Measurements from ENCODE around the gene TMEM167B.

Gene TMEM167B

GRCh38 chr1:109104364-109105151 lies 14.0 kb downstream of the TMEM167B start:
- Histone ChIP-seq H3K27me3 (ENCODE audit: control insufficient read depth, insufficient read depth, low read length) (no peaks in the 10 kb centered on the region; the same call in 1 of the 2 replicates), H3K4me3 (ENCODE audit: low read depth, low read length) (no peak overlapping the region), H3K27ac (ENCODE audit: low read depth, low read length) (no peak overlapping the region), H3K36me3 (ENCODE audit: control insufficient read depth, insufficient read depth, low read length) (peaks cover 6% of the 10 kb centered on the region), H3K4me1 (ENCODE audit: control insufficient read depth, insufficient read depth, low read length) (no peaks in the 10 kb centered on the region), H3K9ac (ENCODE audit: low read depth, low read length) (no peak overlapping the region), H3K9me3 (ENCODE audit: control insufficient read depth, insufficient read depth, low read length) (no peaks in the 10 kb centered on the region)

DNA sequence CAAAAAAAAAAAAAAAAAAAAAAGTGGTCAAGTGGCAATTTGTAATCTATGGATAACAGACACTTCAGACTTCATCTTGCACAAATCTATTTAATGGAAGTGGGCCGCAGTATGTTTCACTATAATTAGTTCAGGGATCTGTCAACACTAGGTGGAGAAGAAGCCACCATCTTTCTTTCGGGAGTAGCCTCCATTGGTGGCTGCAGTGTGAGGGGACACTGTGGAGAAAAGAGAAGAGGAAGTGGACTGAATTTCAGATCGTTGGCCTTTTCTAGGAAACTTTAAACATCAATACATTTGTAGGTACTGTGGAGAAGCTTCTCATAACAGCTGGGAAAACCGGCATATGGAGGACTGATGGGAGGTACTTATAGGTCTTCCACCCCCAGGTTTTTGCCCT lies 15.3 kb downstream of the TMEM167B start:
- Histone ChIP-seq H3K4me1 (ENCODE audit: control insufficient read depth, insufficient read depth, low read length) (no peaks in the 10 kb centered on the region), H3K27me3 (ENCODE audit: control insufficient read depth, insufficient read depth, low read length) (peaks cover 6% of the 10 kb centered on the region), H3K27ac (ENCODE audit: low read depth, low read length) (no peak overlapping the region), H3K4me3 (ENCODE audit: low read depth, low read length) (no peak overlapping the region), H3K9ac (ENCODE audit: low read depth, low read length) (no peak overlapping the region), H3K9me3 (ENCODE audit: control insufficient read depth, insufficient read depth, low read length) (no peaks in the 10 kb centered on the region), H3K36me3 (ENCODE audit: control insufficient read depth, insufficient read depth, low read length) (peaks cover 6% of the 10 kb centered on the region)

- no peaks in the 10 kb centered on the region for H3K4me1 ChIP-seq (ENCODE audit: control insufficient read depth, insufficient read depth, low read length)
- H3K9ac ChIP-seq (ENCODE audit: low read depth, low read length): no peak overlapping the region
- H3K9me3 ChIP-seq (ENCODE audit: control insufficient read depth, insufficient read depth, low read length): no peaks in the 10 kb centered on the region
- no peak overlapping the region for H3K4me3 ChIP-seq (ENCODE audit: low read depth, low read length)
- peaks cover 18% of the 10 kb centered on the region for H3K27me3 ChIP-seq (ENCODE audit: control insufficient read depth, insufficient read depth, low read length)
- H3K36me3 ChIP-seq (ENCODE audit: control insufficient read depth, insufficient read depth, low read length): no peaks in the 10 kb centered on the region
- H3K27ac ChIP-seq (ENCODE audit: low read depth, low read length): no peak overlapping the region
Observed at GRCh38 chr1:109107785-109108184, 17.2 kb downstream of the TMEM167B start.

GRCh38 chr1:109109906-109110305 lies 19.3 kb downstream of the TMEM167B start:
- H3K27me3 ChIP-seq (ENCODE audit: control insufficient read depth, insufficient read depth, low read length): peaks cover 39% of the 10 kb centered on the region
- H3K4me1 ChIP-seq (ENCODE audit: control insufficient read depth, insufficient read depth, low read length): no peaks in the 10 kb centered on the region
- H3K9ac ChIP-seq (ENCODE audit: low read depth, low read length): no peak overlapping the region
- H3K9me3 ChIP-seq (ENCODE audit: control insufficient read depth, insufficient read depth, low read length): no peaks in the 10 kb centered on the region
- H3K4me3 ChIP-seq (ENCODE audit: low read depth, low read length): no peak overlapping the region
- no peak overlapping the region for H3K27ac ChIP-seq (ENCODE audit: low read depth, low read length)
- H3K36me3 ChIP-seq (ENCODE audit: control insufficient read depth, insufficient read depth, low read length): no peaks in the 10 kb centered on the region

DNA sequence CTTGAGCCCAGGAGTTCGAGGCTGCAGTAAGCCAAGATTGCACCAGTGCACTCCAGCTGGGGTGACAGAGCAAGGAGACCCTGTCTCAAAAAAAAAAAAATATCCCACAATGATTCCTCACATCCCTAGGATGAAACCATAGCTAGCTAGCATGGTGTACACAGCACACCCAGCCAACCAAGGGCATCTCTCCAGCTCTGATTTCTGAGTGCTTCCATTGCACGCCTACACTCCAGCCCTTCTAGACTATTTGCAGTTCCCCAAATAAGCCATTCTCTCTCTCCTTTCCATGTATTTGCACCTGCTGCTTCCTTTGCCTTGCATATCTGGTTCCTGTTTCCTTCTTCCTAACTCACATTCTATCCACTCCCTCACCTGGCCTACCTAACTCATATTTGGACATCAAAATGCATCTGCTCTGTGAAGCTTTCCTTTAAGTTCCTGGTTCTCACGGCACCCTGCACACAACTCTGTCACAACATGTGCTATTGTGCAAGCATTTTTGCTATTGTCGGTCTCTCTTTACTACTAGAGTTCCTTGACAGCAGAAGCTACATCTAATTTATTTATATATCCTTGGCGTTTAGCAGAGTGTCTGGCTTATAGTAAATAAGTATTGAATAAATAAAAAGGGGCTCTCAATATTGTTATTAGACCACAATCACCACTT lies 21.0 kb downstream of the TMEM167B start:
- H3K4me1 ChIP-seq (ENCODE audit: control insufficient read depth, insufficient read depth, low read length): no peaks in the 10 kb centered on the region
- H3K9ac ChIP-seq (ENCODE audit: low read depth, low read length): no peak overlapping the region
- H3K36me3 ChIP-seq (ENCODE audit: control insufficient read depth, insufficient read depth, low read length): no peaks in the 10 kb centered on the region
- H3K4me3 ChIP-seq (ENCODE audit: low read depth, low read length): no peak overlapping the region
- no peak overlapping the region for H3K27ac ChIP-seq (ENCODE audit: low read depth, low read length)
- H3K27me3 ChIP-seq (ENCODE audit: control insufficient read depth, insufficient read depth, low read length): peaks cover 55% of the 10 kb centered on the region
- H3K9me3 ChIP-seq (ENCODE audit: control insufficient read depth, insufficient read depth, low read length): no peaks in the 10 kb centered on the region

GRCh38 chr1:109112056-109112651 lies 21.6 kb downstream of the TMEM167B start:
- Histone ChIP-seq H3K9me3 (ENCODE audit: control insufficient read depth, insufficient read depth, low read length) (no peaks in the 10 kb centered on the region), H3K27ac (ENCODE audit: low read depth, low read length) (no peak overlapping the region), H3K4me1 (ENCODE audit: control insufficient read depth, insufficient read depth, low read length) (no peaks in the 10 kb centered on the region), H3K9ac (ENCODE audit: low read depth, low read length) (no peak overlapping the region), H3K27me3 (ENCODE audit: control insufficient read depth, insufficient read depth, low read length) (peaks cover 55% of the 10 kb centered on the region), H3K4me3 (ENCODE audit: low read depth, low read length) (0 out of 2 replicates have a peak overlapping the region, but pooled peaks have one; percentile 27), H3K36me3 (ENCODE audit: control insufficient read depth, insufficient read depth, low read length) (no peaks in the 10 kb centered on the region)

DNA sequence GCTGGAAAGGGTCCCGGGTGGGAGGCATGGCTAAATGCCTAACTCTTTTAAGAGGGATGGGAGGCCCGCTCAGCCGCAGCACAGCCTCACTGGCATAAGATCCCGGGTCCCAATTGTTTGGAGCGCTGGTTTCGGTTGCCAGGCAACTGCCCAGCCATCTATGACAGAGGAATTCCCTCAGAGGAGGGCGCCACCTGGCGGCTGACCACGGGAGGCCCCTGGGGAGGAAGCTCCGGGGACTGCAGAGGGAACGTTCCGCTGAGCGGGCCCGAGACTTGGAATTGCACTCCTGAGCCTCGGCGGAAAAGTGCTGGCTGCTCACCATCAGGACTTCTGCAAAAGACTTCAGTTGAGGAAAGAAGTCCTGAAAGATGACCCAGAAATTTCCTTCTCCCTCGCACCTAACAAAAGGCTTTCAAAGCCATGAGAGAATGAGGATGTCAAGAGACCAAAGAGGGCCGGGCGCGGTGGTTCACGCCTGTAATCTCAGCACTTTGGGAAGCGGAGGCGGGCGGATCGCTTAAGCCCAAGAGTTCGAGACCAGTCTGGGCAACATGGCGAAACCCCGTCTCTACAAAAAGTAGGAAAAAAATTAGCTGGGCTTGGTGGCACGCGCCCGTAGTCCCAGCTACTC lies 22.2 kb downstream of the TMEM167B start:
- peak overlapping the region; percentile 59 for H3K4me3 ChIP-seq (ENCODE audit: low read depth, low read length)
- H3K27ac ChIP-seq (ENCODE audit: low read depth, low read length): no peak overlapping the region
- no peak overlapping the region for H3K9ac ChIP-seq (ENCODE audit: low read depth, low read length)
- no peaks in the 10 kb centered on the region for H3K4me1 ChIP-seq (ENCODE audit: control insufficient read depth, insufficient read depth, low read length)
- H3K9me3 ChIP-seq (ENCODE audit: control insufficient read depth, insufficient read depth, low read length): no peaks in the 10 kb centered on the region
- H3K27me3 ChIP-seq (ENCODE audit: control insufficient read depth, insufficient read depth, low read length): peaks cover 55% of the 10 kb centered on the region
- H3K36me3 ChIP-seq (ENCODE audit: control insufficient read depth, insufficient read depth, low read length): no peaks in the 10 kb centered on the region

DNA sequence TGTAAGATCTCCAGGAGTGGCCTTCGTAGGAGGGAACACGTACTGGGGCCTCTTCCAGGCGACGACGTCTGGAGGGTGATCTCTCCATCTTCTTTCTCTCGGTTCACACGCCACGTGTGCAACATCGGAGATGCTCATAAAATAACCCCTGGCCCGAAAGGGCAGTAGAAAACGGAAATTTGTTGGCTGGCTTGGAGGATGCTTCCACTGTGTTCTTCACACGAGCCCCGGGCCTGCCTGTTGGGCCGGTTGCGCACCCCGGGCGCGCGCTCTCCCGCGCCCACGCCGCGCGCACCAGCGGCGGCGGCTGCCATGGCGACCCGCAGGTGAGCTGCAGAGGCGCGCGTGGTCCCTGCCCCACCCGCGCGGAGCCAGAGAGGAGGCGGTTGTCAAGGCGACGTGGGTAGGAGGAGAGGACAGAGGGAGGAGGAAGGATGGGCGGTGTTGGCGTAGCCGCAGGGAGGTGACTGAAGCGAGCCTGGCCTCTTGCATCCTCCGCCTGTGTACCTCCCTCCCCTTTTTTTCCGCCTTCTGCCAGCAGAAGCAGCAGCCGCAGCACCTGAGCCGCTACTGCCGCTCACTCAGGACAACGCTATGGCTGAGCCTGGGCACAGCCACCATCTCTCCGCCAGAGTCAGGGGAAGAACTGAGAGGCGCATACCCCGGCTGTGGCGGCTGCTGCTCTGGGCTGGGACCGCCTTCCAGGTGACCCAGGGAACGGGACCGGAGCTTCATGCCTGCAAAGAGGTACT lies 23.2 kb downstream of the TMEM167B start, which contains the start of gene ELAPOR1:
Gene ELAPOR1, plus strand, starts transcription at position 526 of the 752 bp plus-strand sequence. Its CDS starts 69 bp downstream, at position 595.
- Histone ChIP-seq H3K27ac (ENCODE audit: low read depth, low read length) (no peak within 1 kb of the TSS), H3K4me1 (ENCODE audit: control insufficient read depth, insufficient read depth, low read length) (no peaks in the 10 kb centered on the region), H3K9ac (ENCODE audit: low read depth, low read length) (no peak within 1 kb of the TSS), H3K4me3 (ENCODE audit: low read depth, low read length) (peak within 1 kb of the TSS; percentile 59), H3K27me3 (ENCODE audit: control insufficient read depth, insufficient read depth, low read length) (peaks cover 55% of the 10 kb centered on the region), H3K36me3 (ENCODE audit: control insufficient read depth, insufficient read depth, low read length) (no peaks in the 10 kb centered on the region), H3K9me3 (ENCODE audit: control insufficient read depth, insufficient read depth, low read length) (no peaks in the 10 kb centered on the region)

GRCh38 chr1:109114342-109114674 lies 23.7 kb downstream of the TMEM167B start:
- no peaks in the 10 kb centered on the region for H3K9me3 ChIP-seq (ENCODE audit: control insufficient read depth, insufficient read depth, low read length)
- H3K4me3 ChIP-seq (ENCODE audit: low read depth, low read length): peak overlapping the region; percentile 59

DNA sequence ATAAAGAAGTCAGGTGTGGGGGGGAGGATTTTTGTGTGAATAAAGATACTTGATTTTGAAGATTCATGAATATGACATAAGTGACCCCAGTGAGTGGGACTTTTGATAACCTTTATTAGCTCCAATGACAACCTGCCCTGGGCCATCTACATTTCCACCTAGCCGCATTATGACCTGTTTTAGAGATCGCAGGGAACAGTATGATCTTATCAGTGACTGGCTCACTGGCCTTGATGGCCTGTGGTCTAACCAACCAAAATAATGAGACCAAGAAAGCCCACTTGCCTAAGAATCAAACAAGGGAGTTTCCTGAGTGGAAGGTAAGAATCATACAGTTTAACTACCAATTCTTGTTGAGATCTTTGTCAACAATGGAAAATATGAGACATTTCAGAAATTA lies 25.1 kb downstream of the TMEM167B start:
- no peak overlapping the region for H3K27ac ChIP-seq (ENCODE audit: low read depth, low read length)
- peaks cover 51% of the 10 kb centered on the region for H3K27me3 ChIP-seq (ENCODE audit: control insufficient read depth, insufficient read depth, low read length)
- no peaks in the 10 kb centered on the region for H3K9me3 ChIP-seq (ENCODE audit: control insufficient read depth, insufficient read depth, low read length)
- H3K9ac ChIP-seq (ENCODE audit: low read depth, low read length): no peak overlapping the region
- H3K4me3 ChIP-seq (ENCODE audit: low read depth, low read length): no peak overlapping the region
- H3K36me3 ChIP-seq (ENCODE audit: control insufficient read depth, insufficient read depth, low read length): no peaks in the 10 kb centered on the region
- no peaks in the 10 kb centered on the region for H3K4me1 ChIP-seq (ENCODE audit: control insufficient read depth, insufficient read depth, low read length)

More at GRCh38 chr1:109114342-109114674, 23.7 kb downstream of the TMEM167B start:
- Histone ChIP-seq H3K9ac (ENCODE audit: low read depth, low read length) (no peak overlapping the region), H3K27me3 (ENCODE audit: control insufficient read depth, insufficient read depth, low read length) (peaks cover 55% of the 10 kb centered on the region), H3K27ac (ENCODE audit: low read depth, low read length) (no peak overlapping the region), H3K4me1 (ENCODE audit: control insufficient read depth, insufficient read depth, low read length) (no peaks in the 10 kb centered on the region), H3K36me3 (ENCODE audit: control insufficient read depth, insufficient read depth, low read length) (no peaks in the 10 kb centered on the region)
